ENCODE results near the gene EBF4. TPM values are rescaled to one million over a fixed set of nuclear protein-coding genes. Genes with fewer than 3 reads are reported as not detected.
A peak's percentile ranks its signal among the peaks of the same experiment; 100 is the strongest.

The EBF4 gene
- total RNA-seq, 1 donor from 2014 or later, result 11.0 TPM

DNA sequence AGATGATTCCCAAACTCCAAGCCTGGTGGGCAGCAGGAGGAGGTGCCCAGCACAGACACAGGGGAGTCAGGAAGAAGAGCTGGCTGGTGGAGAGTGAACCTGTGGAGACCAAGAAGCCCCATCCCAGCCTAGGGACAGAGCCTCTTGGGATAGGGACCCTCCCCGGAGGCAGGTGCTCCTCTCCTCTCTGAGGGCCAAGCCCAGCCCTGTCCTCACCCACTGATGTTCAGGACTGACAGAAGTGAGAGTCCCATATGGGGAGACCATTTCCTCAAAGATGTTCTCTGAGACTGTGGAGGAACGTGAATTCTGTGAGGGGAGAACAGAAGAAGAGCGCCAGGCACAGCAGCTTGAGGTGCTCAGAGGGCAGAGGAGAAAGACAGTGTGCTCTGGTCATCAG, 2.4 kb upstream of the EBF4 start:
- Mint-ChIP-seq H3K9me3 (ENCODE audit: unreplicated experiment) (peaks cover 11% of the 10 kb centered on the region), H3K27ac (ENCODE audit: unreplicated experiment) (no peak overlapping the region), H3K27me3 (ENCODE audit: unreplicated experiment) (peaks cover 43% of the 10 kb centered on the region), H3K36me3 (ENCODE audit: unreplicated experiment) (peaks cover 8% of the 10 kb centered on the region), H3K4me1 (ENCODE audit: low read depth, unreplicated experiment) (peaks cover 5% of the 10 kb centered on the region), H3K4me3 (ENCODE audit: unreplicated experiment) (no peak overlapping the region)
- TF ChIP-seq, protein P1, sequence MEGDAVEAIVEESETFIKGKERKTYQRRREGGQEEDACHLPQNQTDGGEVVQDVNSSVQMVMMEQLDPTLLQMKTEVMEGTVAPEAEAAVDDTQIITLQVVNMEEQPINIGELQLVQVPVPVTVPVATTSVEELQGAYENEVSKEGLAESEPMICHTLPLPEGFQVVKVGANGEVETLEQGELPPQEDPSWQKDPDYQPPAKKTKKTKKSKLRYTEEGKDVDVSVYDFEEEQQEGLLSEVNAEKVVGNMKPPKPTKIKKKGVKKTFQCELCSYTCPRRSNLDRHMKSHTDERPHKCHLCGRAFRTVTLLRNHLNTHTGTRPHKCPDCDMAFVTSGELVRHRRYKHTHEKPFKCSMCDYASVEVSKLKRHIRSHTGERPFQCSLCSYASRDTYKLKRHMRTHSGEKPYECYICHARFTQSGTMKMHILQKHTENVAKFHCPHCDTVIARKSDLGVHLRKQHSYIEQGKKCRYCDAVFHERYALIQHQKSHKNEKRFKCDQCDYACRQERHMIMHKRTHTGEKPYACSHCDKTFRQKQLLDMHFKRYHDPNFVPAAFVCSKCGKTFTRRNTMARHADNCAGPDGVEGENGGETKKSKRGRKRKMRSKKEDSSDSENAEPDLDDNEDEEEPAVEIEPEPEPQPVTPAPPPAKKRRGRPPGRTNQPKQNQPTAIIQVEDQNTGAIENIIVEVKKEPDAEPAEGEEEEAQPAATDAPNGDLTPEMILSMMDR (IDR thresholded peaks at IDR 0.05; ENCODE audit: partially characterized antibody, unreplicated experiment), result no peak
- no peak for DNase-seq

DNA sequence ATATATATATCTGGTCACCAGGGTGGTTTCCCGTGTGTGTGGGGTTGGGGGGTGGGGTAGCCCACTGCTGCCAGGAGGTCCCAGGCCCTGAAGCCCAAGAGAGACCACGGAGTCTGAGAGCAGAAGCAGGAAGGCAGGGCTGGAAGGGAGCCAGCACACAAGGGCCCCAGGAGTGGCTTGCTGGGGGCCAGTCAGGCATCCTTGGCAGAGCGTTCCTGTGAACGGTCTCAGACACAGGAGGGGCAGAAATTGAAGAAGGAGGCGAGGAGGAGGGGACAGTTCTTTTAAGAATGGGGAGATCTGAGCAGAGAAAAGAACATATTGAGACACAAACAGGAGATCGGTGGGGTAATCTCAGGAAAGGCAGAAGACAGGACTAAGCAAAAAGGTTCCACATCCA, 1.9 kb upstream of the EBF4 start:
- Mint-ChIP-seq H3K4me3 (ENCODE audit: unreplicated experiment) (peak overlapping the region; percentile 98), H3K36me3 (ENCODE audit: unreplicated experiment) (peaks cover 11% of the 10 kb centered on the region), H3K27ac (ENCODE audit: unreplicated experiment) (peak overlapping the region; percentile 20), H3K4me1 (ENCODE audit: low read depth, unreplicated experiment) (peaks cover 6% of the 10 kb centered on the region), H3K27me3 (ENCODE audit: unreplicated experiment) (peaks cover 47% of the 10 kb centered on the region), H3K9me3 (ENCODE audit: unreplicated experiment) (peaks cover 11% of the 10 kb centered on the region)
- no peak for DNase-seq
- TF ChIP-seq, protein P1 (IDR thresholded peaks at IDR 0.05; ENCODE audit: partially characterized antibody, unreplicated experiment), result no peak

DNA sequence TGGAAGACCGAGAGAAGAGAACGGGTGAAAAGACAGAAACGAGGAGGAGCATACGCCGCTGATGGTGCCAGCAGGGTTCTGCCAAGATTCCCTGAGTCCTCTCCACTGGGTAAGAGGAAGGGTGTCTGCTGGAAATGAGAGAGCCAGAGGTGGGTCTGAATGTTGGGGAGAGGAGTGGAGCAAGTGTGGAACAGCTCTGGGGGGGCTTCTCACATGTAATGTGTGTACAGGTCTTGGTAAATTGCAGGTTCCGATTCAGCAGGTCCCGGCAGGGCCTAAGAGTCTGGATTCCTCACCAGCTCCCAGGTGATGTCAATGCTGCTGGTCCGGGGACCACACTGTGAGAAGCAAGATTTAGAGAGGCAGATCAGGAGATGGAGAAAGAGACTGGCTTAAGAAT, 1.5 kb upstream of the EBF4 start:
- no peak for DNase-seq
- Mint-ChIP-seq H3K27ac (ENCODE audit: unreplicated experiment) (peak overlapping the region; percentile 25), H3K4me1 (ENCODE audit: low read depth, unreplicated experiment) (peaks cover 7% of the 10 kb centered on the region), H3K36me3 (ENCODE audit: unreplicated experiment) (peaks cover 15% of the 10 kb centered on the region), H3K9me3 (ENCODE audit: unreplicated experiment) (peaks cover 11% of the 10 kb centered on the region), H3K4me3 (ENCODE audit: unreplicated experiment) (peak overlapping the region; percentile 98), H3K27me3 (ENCODE audit: unreplicated experiment) (peaks cover 50% of the 10 kb centered on the region)
- TF ChIP-seq, protein P1 (IDR thresholded peaks at IDR 0.05; ENCODE audit: partially characterized antibody, unreplicated experiment), result no peak

DNA sequence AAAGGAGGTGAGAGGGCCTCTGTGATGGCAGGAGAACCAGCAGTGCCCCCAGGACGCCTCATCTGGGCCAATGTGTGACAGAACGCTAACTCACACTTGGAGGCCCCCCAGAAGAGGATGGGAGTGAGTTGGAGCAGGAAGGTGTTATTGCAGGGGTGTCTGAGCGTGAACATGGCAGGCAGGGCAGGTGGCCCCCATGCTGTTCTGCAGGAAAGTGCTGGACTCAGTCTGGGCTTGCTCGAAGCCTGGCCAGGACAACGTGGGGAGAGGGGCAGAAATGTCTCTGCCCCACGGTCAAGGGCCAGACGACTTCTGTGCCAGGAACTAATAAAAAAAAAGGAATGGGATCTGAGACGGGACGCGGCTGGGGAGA, 931 bp upstream of the EBF4 start:
- peak overlapping the region; percentile 92 for H3K27ac Mint-ChIP-seq (ENCODE audit: unreplicated experiment)
- DNase-seq, result no peak
- peaks cover 12% of the 10 kb centered on the region for H3K9me3 Mint-ChIP-seq (ENCODE audit: unreplicated experiment)
- H3K4me1 Mint-ChIP-seq (ENCODE audit: low read depth, unreplicated experiment), result peaks cover 10% of the 10 kb centered on the region
- peaks cover 15% of the 10 kb centered on the region for H3K36me3 Mint-ChIP-seq (ENCODE audit: unreplicated experiment)
- TF ChIP-seq, protein P1 (IDR thresholded peaks at IDR 0.05; ENCODE audit: partially characterized antibody, unreplicated experiment), result no peak
- peak overlapping the region; percentile 98 for H3K4me3 Mint-ChIP-seq (ENCODE audit: unreplicated experiment)
- peaks cover 48% of the 10 kb centered on the region for H3K27me3 Mint-ChIP-seq (ENCODE audit: unreplicated experiment)

DNA sequence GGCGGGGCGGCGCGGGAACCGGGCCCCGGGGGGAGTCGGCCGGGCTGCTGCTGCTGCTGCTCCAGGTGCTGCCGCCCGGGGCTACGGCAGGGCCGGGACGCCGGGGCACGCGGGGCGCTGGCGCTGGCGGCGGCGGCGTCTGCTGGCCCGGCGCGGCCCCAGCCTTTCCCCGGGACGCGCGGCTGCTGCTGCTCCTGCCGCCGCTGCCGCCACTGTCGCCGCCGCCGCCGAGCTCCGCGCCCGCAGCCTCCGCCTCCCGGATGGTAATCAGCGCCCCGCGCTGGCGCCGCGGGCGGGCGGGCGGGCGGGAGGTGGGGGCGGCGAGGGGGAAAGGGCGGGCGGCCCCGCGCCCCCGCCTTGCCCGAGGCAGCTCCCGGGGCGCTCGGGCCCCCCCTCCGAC, 306 bp downstream of the EBF4 start:
- H3K9me3 Mint-ChIP-seq (ENCODE audit: unreplicated experiment), result peaks cover 15% of the 10 kb centered on the region
- TF ChIP-seq, protein P1 (IDR thresholded peaks at IDR 0.05; ENCODE audit: partially characterized antibody, unreplicated experiment), result no peak
- peaks cover 49% of the 10 kb centered on the region for H3K27me3 Mint-ChIP-seq (ENCODE audit: unreplicated experiment)
- DNase-seq, result peak; percentile 48
- no peak overlapping the region for H3K4me3 Mint-ChIP-seq (ENCODE audit: unreplicated experiment)
- no peak overlapping the region for H3K27ac Mint-ChIP-seq (ENCODE audit: unreplicated experiment)
- H3K36me3 Mint-ChIP-seq (ENCODE audit: unreplicated experiment), result peaks cover 15% of the 10 kb centered on the region
- peaks cover 13% of the 10 kb centered on the region for H3K4me1 Mint-ChIP-seq (ENCODE audit: low read depth, unreplicated experiment)
